Keratinocyte (primary cell): ENCODE data around the gene TUBB2B. TPM values are rescaled to one million over a fixed set of nuclear protein-coding genes. Genes with fewer than 3 reads are reported as not detected.
A peak's percentile ranks its signal among the peaks of the same experiment; 100 is the strongest.

Source experiments
- DNase-seq: peaks from one replicate; pipeline ENCODE4 v3.0.0-alpha.2; 2011; ENCODE audit warnings: low read depth, missing footprints, low spot score
- FAIRE-seq: peaks from 2 replicates; lab custom pipeline; 2011; peaks lifted over from hg19 to GRCh38; lab: Jason Lieb, UNC
- H2AFZ ChIP-seq: 2 replicates; pipeline ENCODE4 v1.6.0; 2012; ENCODE audit warnings: low read length, control low read depth, inconsistent platforms; ENCODE audit not compliant: control insufficient read depth
- H3K27ac ChIP-seq: 2 replicates; pipeline ENCODE4 v1.5.1; 2011; ENCODE audit warnings: low read length; ENCODE audit not compliant: control insufficient read depth, insufficient read depth
- H3K27me3 ChIP-seq: 3 replicates; pipeline ENCODE4 v1.6.0; 2011; ENCODE audit warnings: low read length; ENCODE audit not compliant: control insufficient read depth, insufficient read depth; ENCODE audit errors: extremely low read depth
- H3K36me3 ChIP-seq, 2 experiments: 2 replicates in 1 of 2; 3 replicates in 1 of 2; pipeline ENCODE4 v1.5.1; 2011; ENCODE audit warnings: low read length in 2 of 2, mild to moderate bottlenecking in 1 of 2; ENCODE audit not compliant: control insufficient read depth in 2 of 2, insufficient read depth in 2 of 2; ENCODE audit errors: extremely low read depth in 1 of 2
- H3K4me1 ChIP-seq: 3 replicates; pipeline ENCODE4 v1.5.1; 2011; ENCODE audit warnings: low read length; ENCODE audit not compliant: control insufficient read depth, insufficient read depth; ENCODE audit errors: extremely low read depth
- H3K4me2 ChIP-seq: 3 replicates; pipeline ENCODE4 v1.6.0; 2011; ENCODE audit warnings: low read depth, low read length; ENCODE audit not compliant: control insufficient read depth, insufficient read depth; ENCODE audit errors: extremely low read depth
- H3K4me3 ChIP-seq, 3 experiments: fragments of 200-600 bp in 1 of 3; sonication (generic) in 1 of 3; 2 replicates in 2 of 3; 3 replicates in 1 of 3; pipeline ENCODE4 v1.5.1; 2011 to 2016; ENCODE audit warnings: low read length in 3 of 3, mild to moderate bottlenecking in 3 of 3, control low read depth in 2 of 3, inconsistent platforms in 1 of 3, low read depth in 1 of 3, mixed read lengths in 1 of 3, mixed run types in 1 of 3, moderate library complexity in 1 of 3; ENCODE audit not compliant: control insufficient read depth in 2 of 3, insufficient read depth in 2 of 3; ENCODE audit errors: extremely low read depth in 1 of 3
- H3K79me2 ChIP-seq: 2 replicates; pipeline ENCODE4 v1.6.0; 2012; ENCODE audit warnings: low read length; ENCODE audit not compliant: control insufficient read depth, insufficient read depth
- H3K9ac ChIP-seq: 3 replicates; pipeline ENCODE4 v1.6.0; 2011; ENCODE audit warnings: low read length; ENCODE audit not compliant: control insufficient read depth, insufficient read depth; ENCODE audit errors: extremely low read depth
- H3K9me1 ChIP-seq: 3 replicates; pipeline ENCODE4 v1.6.0; 2011; ENCODE audit warnings: low read length; ENCODE audit not compliant: control insufficient read depth, insufficient read depth; ENCODE audit errors: extremely low read depth
- H3K9me3 ChIP-seq: 2 replicates; pipeline ENCODE4 v1.5.1; 2012; ENCODE audit warnings: low read depth, low read length; ENCODE audit not compliant: control insufficient read depth
- H4K20me1 ChIP-seq: 3 replicates; pipeline ENCODE4 v1.6.0; 2011; ENCODE audit warnings: low read length; ENCODE audit not compliant: control insufficient read depth, insufficient read depth; ENCODE audit errors: extremely low read depth
- EZH2 ChIP-seq: IDR thresholded peaks from one replicate; pipeline ENCODE4 v1.6.1; 2012; ENCODE audit warnings: inconsistent platforms, mild to moderate bottlenecking, low read length, moderate library complexity
- dilution Hi-C: fragments of 300-500 bp; cut with MboI; formaldehyde crosslinking; loops from one replicate; pipeline ENCODE4 v1.7.0; 2020; ENCODE audit warnings: low sequenced_read_pairs; ENCODE audit not compliant: extremely low pct_ligation_motif_present
- polyA plus RNA-seq, 5 experiments: library from polyadenylated mRNA; depleted of rRNA in 3 of 5; stranded (reverse) in 3 of 5; stranded (forward) in 1 of 5; unstranded in 1 of 5; fragments of >200 nt; gene quantifications; 1 replicate in 1 of 5; 2 replicates in 3 of 5; 3 replicates in 1 of 5; pipeline versions ENCODE4 v1.2.1 to v1.2.3, GENCODE V29; 2011 to 2012; ENCODE audit warnings: missing spikeins in 2 of 5, low read depth in 1 of 5, low replicate concordance in 1 of 5
- TF ChIP-seq, protein P1 (sequence below), 3 experiments: IDR thresholded peaks in 1 of 3; conservative IDR thresholded peaks in 1 of 3; optimal IDR thresholded peaks in 1 of 3; 2 replicates in 2 of 3; 3 replicates in 1 of 3; pipeline versions ENCODE3 to v1.5.1; 2011; ENCODE audit warnings: low read length in 3 of 3, mild to moderate bottlenecking in 3 of 3, moderate library complexity in 2 of 3, control low read depth in 1 of 3, inconsistent platforms in 1 of 3; ENCODE audit not compliant: insufficient read depth in 2 of 3; ENCODE audit errors: extremely low read depth in 1 of 3

Gene TUBB2B
- polyA plus RNA-seq, 1 donor (not counting 4 experiments of a cell fraction or from before 2014, with no cell fraction given) = not detected

DNA sequence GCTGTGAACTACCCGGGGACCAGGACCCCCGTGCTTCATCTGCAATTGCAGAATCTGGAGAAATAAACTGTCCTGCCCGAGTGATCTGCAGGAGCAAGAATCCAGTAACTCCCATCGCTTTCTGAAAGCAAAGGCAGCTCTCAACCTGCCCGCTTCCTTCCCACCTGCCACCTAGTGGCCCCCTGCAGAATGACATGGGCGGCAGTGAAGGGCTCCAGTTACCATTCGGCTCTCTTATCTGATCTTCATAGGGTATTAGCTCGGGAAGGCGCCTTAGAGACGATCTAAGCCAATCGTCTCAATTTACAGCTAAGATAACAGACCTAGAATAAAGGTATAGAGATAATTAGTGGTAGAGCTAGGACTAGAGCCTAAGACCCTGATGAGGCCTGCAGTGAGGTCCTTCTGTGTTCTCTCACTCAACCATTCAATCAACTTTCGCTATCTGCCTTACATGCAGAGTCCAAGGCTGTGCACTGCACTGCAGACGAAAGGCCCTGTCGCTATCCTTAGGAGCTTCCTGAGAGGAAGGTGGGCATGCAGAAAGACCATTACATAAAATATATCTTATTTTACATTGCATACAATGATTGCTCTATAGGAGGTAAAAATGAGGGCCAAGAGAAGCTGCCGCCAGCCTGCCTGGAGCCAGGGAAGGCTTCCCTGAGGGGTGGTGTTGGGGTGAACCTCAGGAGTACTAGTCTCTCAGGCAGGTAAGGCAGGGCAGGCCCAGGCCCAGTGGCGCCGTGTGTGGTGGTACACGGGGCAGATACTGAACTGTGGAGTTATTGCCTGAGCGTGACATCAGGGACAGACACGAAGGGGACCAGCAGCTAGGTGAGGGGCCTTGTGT, 24.2 kb upstream of the TUBB2B start:
- FAIRE-seq = peak; percentile 65
- peak overlapping the region; percentile 42 for H3K4me2 ChIP-seq

DNA sequence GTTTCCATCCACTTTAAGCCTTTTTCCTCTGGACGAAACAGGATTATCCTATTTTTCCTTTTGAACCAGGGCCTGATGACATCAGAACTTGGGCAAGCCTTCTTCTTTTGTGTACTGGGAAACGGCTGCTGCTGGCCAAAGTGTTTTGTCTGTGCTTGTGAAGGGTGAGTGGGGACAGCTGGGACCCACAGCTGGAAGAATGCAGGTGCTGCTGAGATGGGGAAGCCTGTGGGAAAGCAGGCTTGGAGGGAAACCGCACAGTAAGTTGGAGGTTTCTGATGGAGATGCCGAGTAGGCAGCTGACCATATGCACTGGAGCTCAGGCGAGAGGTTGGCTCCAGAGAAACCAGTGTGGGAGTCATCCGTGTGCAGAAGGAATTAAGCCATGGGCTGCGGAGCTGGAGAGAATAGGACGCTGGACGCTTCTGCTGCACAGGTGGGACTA, 22.8 kb upstream of the TUBB2B start:
- dilution Hi-C loops = no loop called here
- Histone ChIP-seq H3K4me1 (peaks cover 22% of the 10 kb centered on the region), H3K79me2 (no peaks in the 10 kb centered on the region), H3K9me3 (no peaks in the 10 kb centered on the region), H3K4me2 (no peak overlapping the region), H2AFZ (no peak overlapping the region), H3K9me1 (no peaks in the 10 kb centered on the region), H3K27ac (no peak overlapping the region), H3K4me3 (no peak overlapping the region), H3K36me3 (no peaks in the 10 kb centered on the region), H3K27me3 (peaks cover 8% of the 10 kb centered on the region), H3K9ac (no peak overlapping the region), H4K20me1 (no peaks in the 10 kb centered on the region)
- DNase-seq (no peak), FAIRE-seq (no peak)
- TF ChIP-seq, protein P1, sequence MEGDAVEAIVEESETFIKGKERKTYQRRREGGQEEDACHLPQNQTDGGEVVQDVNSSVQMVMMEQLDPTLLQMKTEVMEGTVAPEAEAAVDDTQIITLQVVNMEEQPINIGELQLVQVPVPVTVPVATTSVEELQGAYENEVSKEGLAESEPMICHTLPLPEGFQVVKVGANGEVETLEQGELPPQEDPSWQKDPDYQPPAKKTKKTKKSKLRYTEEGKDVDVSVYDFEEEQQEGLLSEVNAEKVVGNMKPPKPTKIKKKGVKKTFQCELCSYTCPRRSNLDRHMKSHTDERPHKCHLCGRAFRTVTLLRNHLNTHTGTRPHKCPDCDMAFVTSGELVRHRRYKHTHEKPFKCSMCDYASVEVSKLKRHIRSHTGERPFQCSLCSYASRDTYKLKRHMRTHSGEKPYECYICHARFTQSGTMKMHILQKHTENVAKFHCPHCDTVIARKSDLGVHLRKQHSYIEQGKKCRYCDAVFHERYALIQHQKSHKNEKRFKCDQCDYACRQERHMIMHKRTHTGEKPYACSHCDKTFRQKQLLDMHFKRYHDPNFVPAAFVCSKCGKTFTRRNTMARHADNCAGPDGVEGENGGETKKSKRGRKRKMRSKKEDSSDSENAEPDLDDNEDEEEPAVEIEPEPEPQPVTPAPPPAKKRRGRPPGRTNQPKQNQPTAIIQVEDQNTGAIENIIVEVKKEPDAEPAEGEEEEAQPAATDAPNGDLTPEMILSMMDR (optimal IDR thresholded peaks at IDR 0.05 in 1 of 3, IDR thresholded peaks at IDR 0.05 in 1 of 3, conservative IDR thresholded peaks at IDR 0.05 in 1 of 3; ENCODE audit: extremely low read depth in 1 of 3, insufficient read depth in 2 of 3, low read length in 3 of 3) = no peak
- no peak for TF ChIP-seq EZH2

More for the DNA sequence above, 24.2 kb upstream of the TUBB2B start:
- H2AFZ ChIP-seq = no peak overlapping the region
- H4K20me1 ChIP-seq = no peaks in the 10 kb centered on the region
- no peaks in the 10 kb centered on the region for H3K36me3 ChIP-seq
- peaks cover 22% of the 10 kb centered on the region for H3K4me1 ChIP-seq
- TF ChIP-seq EZH2 = no peak
- TF ChIP-seq, protein P1 (optimal IDR thresholded peaks at IDR 0.05 in 1 of 3, IDR thresholded peaks at IDR 0.05 in 1 of 3, conservative IDR thresholded peaks at IDR 0.05 in 1 of 3; ENCODE audit: extremely low read depth in 1 of 3, insufficient read depth in 2 of 3, low read length in 3 of 3) = peak; percentile 93 to 99 (median 95)
- no peak overlapping the region for H3K4me3 ChIP-seq
- DNase-seq = peak; percentile 28
- no peaks in the 10 kb centered on the region for H3K9me3 ChIP-seq
- peaks cover 8% of the 10 kb centered on the region for H3K27me3 ChIP-seq
- no peak overlapping the region for H3K27ac ChIP-seq
- H3K9ac ChIP-seq = no peak overlapping the region
- dilution Hi-C loops = no loop called here
- no peaks in the 10 kb centered on the region for H3K9me1 ChIP-seq
- H3K79me2 ChIP-seq = no peaks in the 10 kb centered on the region
